ENCODE measurements around the gene TMC2. TPM values are rescaled to one million over a fixed set of nuclear protein-coding genes. Genes with fewer than 3 reads are reported as not detected.
"Not testable (repeated sequence)": the region's sequence is repeated elsewhere in the genome, so short reads cannot be mapped to it uniquely, and the experiment has no call there.

Gene TMC2
- total RNA-seq, 1 experiment from 2014 or later: not detected

DNA sequence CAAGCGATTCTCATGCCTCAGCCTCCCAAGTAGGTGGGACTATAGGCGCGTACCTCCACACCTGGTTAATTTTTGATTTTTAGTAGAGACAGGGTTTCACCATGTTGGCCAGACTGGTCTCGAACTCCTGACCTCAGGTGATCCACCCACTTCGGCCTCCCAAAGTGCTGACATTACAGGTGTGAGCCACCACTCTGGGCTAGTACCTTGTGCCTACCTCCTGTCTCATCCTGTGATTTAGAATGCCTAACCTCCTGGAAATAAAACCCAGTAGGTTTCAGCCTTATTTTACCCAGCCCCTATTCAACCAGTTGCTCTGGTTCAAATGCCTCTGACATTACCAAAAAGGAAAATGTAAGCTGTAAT, 10.2 kb upstream of the TMC2 start:
- DNase-seq (ENCODE audit: low read depth): not testable (repeated sequence)

DNA sequence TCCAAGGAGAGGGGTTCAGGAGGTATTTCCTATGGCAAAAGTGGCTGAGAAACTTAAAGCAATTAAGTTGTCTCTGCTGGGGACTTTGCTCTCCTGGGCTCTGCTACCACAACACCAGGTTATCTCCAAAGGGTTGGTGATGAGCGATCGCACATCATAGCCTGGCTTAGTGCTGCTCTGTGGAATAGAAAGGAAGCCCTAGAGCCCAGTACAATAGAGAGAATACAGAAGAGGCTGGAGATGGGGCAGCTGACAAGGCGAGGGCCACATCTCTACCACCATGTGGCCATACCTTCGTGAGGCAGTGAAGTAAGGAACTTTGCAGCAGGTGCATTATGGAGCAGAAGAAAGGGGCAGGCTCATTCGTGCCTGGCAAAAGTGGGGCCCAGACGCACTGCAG, 8.6 kb upstream of the TMC2 start:
- no peak for DNase-seq (ENCODE audit: low read depth)

DNA sequence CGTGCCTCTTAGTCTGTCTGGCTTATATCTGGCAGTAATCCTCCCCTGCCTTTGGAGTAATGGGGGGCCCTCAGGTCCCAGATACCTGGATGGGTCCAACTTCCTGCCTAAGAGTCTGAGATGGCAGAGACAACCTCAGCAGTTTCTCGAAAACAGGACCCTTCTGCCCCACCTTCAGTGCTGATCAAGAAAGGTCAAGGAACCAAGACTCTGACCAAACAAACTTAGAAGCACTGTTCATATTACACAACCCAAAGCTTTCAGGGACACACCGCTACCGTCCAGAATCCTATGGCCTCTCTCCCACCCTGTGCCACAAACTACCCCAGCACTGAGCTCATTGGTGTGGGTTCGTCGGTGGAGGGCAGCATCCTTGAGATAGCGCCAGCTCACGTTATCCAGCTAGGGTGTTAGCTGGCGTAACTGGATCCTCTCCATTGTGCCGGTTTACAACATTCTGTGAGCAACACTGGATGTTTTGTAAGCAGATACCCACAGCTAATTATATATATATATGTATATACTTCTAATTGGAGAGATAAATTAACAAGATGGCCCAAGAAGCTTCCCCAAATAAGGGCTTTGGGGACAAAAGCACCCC, 7.6 kb upstream of the TMC2 start:
- DNase-seq (ENCODE audit: low read depth): no peak

DNA sequence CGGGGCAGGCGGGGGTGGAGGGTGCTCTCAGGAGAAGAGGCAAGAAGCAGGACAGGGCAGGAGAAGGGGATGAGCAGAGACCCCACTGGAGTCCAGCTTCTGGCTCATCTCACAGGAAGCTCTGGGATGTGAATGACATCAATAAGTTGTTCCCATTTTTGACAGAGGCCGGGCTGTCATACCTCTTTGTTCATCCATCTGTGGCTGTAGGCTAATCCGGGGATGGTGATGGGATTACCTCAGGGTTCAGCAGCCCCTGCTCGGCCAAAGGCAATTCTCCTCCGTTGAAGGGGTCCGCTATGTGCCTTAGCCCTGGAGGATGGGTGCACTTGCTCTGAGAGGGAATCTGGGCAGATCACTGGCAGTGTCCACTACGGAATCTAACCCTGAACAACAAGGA, 3.3 kb upstream of the TMC2 start:
- no peak for DNase-seq (ENCODE audit: low read depth)

DNA sequence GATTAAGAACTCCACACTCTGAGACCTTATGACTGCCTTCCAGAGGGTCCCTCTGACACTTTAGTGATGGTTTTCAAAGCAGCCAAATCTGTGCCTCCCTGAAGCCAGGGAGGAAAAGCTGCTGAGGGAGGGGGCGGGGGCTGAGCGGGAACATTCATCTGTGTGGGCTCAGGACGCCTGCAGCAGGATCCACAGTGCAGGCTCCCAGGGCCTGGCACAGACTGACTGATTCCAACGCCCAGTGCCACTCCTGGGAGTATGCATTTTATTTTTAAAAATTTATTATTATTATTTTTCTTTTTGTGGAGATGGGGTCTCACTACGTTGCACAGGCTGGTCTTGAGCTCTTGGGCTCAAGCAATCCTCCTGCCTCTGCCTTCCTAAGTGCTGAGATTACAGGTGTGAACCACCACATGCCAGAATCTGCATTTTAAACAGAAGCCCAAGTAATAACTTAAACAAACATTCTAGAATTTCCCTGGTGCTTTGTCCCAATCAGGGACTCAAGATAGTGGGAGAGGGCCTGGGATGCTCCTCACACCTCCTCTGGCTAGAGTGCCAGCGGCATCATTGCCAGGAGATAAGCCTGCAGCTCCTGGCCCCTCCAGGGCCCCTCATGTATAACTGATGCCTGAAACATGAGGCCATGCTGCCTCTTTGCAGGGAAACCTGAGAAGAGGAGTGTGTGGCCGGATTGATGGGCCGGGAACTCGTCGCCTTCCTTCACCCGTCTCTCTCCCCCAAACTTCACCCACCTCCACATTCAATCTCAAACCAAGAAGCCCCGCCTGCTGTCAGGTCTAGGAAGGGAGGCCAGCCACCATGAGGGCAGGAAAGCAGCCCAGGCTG, 438 bp upstream of the TMC2 start:
- DNase-seq (ENCODE audit: low read depth): no peak

DNA sequence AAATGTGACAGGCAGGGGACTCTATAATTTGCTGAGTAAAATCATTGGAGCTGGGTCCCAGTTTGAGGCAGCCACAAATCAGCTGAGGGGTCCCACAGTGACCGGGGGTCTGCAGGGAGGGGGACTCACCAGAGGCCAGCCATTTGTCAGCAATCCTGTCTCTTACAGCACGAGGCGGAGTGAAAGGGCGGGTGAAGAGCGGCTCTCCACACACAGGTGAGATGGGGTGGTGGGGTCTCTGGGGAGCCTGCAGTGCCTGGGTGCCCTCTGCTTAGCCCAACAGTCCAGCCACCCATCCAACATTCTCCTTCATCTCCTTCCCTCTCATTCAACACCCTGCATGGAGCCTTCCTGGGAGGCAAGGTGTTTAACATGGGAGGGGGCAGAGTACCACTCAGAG, 728 bp downstream of the TMC2 start:
- DNase-seq (ENCODE audit: low read depth): no peak

DNA sequence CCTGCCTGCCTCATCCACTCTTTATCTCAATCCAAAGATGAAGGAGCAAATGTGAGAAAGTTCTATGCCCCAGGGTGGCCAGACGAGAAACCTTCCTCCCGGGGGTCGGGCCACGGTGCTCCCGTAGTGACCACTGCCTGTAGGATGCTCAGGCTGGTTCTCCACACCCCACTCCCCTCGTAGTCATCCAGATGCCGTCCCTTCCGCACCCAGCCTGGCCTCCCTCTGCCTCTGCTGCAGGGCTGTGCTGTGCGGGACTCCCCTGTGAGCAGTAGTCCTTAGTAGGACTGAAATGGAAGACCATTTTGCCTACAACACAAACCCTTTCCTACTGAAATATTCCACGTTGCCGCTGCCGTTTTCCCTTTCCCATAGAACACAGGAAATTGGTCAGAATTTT, 2.0 kb downstream of the TMC2 start:
- DNase-seq (ENCODE audit: low read depth): no peak

DNA sequence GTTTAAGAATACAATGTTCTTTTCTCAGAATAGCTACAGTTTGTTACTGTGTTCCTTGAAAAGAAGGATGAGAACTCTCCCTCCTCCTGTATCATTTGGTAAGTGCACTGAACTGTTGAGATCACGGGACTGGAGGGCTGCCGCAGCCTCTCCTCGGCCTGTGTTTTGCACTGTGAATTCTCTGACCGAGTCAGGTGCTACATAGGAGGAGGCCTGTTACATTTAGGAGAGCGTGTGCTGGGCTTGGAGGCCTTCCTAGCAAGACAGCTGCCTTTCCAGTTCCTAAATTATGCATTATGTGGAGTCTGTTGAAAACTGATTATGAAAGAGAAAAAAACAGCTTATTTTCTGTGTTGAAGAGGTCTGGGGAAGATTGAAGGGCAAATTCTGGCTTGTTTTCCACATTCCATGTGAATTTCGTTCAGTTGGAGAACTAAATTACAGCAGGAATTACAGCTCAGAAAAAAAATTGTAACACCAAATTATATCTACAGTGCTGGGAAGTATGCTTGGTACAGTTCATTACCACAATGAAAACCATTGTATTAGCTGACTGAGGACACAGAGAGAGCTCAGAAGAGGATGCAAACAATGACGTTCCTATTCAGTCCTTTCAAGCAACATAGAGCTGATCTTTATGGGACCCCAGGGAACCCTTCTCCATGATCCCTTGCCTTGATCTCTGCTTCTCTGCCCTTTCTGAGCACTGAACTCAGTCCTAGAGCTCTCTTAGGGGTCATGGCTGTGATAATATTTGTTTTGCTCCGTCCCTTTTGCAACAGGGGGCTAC, 2.8 kb downstream of the TMC2 start:
- no peak for DNase-seq (ENCODE audit: low read depth)

DNA sequence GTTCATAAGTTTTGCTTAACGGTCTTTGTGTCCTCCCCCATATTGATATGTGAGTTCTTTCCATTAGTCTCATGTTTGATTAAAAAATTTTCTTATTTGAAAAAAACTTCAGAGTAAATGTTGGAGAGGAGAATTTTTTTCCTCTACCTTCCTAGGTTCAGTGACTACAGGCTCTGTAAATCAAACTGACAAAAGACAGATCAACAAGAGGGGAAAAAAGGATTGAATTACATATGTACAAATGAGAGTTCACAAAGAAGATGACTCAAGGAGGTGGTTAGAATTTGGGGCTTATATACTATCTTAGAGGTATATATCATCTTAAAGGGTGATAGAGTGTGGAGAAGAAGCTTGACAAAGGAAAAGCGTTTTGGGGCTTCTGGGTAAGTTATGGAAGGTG, 5.6 kb downstream of the TMC2 start:
- DNase-seq (ENCODE audit: low read depth): no peak

DNA sequence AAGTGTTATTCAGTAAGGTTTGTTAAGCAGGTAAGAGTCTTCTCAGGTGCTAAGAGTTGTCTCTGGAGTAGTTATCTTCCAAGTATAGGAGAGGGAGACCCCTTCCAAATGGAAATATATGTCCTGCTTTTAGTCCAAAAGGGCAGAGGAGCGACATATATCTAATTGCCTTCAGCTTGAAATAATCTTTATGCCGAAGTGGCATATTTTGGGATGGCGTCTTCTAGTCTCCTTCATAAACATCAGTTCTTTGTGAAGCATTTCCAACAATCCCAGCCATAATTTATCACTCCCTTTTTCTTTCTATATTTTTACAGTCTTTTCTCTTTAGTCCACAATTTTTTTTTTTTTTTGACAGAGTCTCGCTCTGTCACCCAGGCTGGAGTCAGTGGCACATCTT, 6.0 kb downstream of the TMC2 start:
- no peak for DNase-seq (ENCODE audit: low read depth)

DNA sequence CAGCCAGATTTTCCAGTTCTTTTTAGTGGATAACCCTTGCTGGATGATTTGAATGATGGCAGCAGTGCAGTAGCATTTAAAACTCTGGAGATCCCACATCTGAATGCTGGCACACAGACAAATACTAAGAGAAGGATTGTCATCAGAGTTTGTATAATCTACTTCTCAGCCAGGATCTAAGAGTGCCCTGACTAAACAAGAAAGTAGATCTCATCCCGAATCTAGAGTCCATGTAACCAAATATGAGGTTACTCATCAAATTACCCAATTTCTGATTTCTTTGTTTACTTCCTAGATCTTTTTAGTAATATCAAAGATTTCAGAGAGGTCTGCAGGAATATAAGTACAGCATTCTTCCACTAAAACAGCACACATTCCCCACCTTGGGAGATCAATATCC, 7.8 kb downstream of the TMC2 start:
- no peak for DNase-seq (ENCODE audit: low read depth)

DNA sequence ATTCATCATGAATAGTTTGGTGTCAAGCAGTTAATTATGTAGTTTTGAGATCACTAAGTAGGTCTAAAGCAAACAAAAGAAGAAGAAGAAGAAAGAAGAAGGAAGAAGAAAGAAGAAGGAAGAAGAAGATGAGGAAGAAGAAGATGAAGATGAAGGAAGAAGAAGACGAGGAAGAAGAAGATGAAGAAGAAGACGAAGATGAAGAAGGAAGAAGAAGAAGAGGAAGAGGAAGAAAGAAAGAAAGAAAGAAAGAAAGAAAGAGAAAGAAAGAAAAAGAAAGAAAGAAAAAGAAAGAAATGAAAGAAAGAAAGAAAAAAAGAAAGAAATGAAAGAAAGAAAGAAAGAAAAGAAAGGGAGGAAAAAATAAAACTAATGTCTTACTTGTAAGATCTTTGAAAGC, 9.2 kb downstream of the TMC2 start:
- no peak for DNase-seq (ENCODE audit: low read depth)

DNA sequence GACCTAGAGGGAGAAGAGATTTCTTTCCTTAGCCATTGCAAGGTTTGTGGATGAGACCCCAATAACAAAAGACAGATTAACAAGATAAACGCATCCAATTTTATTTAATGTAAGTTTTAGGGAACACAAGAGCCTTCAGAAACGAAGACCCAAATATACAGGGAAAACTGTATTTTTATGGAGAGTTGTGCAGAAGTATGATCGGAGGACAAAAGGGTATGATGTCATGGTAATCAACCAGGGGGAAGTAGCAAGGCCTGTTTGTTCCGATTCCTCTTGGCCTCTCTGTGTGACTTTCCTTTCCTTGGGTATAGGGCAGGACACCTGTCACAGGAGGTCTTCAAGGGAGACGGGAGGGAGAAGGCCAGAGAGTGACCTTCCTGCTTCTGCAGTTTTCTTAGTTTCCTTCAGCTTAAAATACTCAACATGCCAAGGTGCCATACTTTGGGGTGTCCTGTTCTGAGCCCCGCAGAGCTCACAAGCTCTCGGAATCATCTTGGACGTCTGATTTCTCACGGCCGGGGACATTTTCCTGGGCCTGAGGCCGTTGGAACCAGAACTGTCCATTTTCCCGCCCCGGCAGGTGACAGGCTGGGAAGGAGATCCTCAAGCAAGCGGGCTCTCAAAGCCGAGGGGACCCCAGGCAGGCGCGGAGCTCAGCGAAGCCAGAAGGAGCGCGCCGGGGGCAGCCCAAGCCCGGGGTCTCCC, 21.7 kb downstream of the TMC2 start:
- DNase-seq (ENCODE audit: low read depth): no peak

DNA sequence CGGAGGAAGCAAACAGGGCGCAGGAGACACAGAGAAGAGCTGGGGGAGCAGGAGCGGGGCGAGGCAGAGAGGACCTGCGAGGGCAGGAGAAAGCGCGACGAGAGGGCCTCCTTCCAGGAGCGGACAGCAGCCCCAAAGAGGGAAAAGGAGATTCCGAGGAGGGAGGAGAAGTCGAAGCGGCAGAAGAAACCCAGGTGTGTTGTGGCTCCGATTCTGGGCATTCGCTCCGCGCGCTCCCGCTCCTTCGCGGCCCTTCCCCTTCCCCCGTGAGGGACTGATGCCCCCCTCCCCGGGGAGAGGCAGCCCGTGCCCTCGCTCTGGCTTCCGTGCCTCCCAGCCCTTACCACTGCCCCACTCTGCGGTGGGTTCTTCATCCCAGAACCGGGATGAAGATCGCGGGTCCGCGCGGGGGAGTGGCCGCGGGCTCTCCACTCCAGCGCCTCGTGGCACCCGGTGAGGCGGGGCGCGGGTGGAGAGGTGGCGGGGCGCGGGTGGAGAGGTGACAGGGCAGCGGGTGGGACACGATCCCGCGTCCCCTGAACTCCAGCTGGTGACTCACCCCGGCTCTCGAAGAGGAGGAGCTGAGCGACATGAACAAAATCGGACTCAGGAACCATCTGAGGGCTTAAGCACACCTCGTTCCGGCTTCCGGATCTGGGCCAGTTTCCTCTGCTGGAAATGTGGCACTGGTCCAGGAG, 22.4 kb downstream of the TMC2 start:
- DNase-seq (ENCODE audit: low read depth): peak; percentile 13

DNA sequence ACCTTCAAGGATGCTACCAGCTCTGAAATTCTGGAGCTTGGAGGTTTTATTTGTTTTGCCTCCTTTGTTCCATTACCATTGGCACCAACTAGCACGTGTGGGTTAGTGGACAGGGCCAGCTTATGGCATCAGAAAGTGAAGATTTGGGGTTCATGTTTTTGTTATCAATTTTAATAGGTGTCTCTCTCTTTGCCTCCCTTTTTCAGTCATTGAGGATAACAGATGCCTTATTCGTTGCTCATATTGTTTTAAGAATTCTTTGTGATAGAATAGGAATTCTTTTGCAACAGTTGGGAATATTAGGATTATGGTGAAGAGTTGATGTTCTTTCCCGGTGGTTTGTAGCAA, 22.9 kb downstream of the TMC2 start:
- DNase-seq (ENCODE audit: low read depth): no peak

DNA sequence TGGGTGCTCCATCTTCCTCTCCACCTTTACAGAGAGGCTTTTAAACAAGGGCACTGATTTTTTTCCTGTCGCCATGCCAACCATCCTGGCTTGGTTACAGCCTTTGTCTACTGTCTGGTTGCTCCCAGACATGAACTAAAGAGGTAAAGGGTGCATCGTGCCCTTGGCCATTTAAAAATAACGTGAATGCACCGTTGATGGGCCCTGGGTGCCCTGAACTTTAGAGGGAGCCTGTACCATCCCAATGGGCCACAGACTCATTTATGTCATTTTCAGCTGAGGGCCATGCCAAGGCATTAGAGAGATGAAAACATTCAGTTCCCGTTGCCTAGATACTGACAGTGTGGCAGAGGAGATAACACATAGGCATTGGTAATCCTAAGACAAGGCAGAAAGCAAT, 23.3 kb downstream of the TMC2 start:
- DNase-seq (ENCODE audit: low read depth): no peak

DNA sequence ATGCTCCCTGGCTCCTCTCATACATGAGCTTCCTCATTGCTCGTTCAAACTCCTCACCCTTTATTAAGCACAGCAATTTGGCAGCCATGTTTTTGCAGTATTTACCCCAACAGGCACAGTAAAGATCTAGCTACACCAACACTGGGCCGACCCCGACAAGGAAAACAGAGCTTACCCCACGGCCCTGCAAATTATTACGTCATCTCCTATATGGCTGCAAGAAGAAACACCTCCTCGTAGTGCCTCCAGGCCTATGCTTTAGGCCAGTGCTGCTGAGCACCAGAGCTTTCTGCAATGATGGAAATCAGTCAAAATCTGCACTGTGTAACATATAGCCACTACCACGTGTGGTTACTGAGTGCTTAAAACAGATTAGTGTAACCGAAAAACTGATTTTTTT, 26.7 kb downstream of the TMC2 start:
- no peak for DNase-seq (ENCODE audit: low read depth)

DNA sequence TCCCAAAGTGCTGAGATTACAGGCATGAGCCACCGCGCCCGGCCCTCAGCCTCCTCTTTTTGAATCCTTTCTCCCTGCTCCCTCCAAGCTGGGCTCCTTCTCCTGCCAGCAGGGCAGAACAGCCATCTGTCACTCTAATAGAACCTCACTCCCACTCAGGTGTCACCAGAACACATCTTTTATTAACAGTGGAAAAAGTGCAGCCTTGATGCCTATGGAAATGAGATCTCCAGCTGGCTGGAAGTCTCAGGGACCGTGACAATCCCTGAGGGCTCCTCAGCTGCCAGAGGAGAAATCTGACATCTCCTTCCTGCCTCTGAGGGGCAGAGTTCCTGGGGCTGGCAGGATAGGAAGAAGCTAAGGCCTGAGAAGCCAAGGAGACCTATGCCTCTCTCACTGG, 28.0 kb downstream of the TMC2 start:
- DNase-seq (ENCODE audit: low read depth): no peak

DNA sequence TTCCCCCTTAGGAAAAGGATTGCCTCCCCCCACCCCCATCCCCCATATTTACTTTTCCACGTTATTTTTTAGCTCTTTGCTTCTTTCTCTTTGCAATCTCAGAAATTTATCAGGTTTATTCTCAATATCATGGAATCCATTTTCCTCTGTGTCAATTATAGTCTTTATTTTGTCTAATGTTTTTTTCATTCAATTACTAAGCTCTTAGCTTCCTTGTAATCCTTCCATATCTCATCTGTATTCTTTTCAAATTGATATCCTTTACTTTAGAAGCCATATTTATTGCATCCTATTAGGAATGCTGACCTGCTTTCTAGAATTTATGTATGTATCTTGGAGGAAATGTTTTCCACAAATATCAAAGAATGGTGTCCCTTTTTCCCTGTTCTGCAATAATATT, 39.3 kb downstream of the TMC2 start:
- DNase-seq (ENCODE audit: low read depth): no peak

DNA sequence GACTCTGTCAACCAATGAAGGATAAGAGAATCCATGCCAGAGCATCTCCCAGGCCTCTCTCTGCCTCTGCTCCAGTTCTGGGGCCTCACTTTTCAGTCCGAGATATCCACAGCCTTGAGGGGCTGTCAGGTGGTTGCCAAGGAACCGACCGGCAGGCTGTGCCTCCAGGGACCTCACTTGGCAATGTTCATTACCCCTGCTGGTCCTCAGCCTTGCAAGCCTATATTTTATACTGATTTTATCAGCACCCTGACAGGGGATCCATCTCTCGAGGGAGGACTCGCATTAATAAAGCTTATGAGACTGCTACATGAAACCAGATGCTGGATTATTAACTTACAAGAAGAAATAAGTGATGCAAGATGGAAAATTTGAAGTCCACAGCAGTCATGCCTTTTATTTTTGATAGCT, 39.9 kb downstream of the TMC2 start:
- no peak for DNase-seq (ENCODE audit: low read depth)

DNA sequence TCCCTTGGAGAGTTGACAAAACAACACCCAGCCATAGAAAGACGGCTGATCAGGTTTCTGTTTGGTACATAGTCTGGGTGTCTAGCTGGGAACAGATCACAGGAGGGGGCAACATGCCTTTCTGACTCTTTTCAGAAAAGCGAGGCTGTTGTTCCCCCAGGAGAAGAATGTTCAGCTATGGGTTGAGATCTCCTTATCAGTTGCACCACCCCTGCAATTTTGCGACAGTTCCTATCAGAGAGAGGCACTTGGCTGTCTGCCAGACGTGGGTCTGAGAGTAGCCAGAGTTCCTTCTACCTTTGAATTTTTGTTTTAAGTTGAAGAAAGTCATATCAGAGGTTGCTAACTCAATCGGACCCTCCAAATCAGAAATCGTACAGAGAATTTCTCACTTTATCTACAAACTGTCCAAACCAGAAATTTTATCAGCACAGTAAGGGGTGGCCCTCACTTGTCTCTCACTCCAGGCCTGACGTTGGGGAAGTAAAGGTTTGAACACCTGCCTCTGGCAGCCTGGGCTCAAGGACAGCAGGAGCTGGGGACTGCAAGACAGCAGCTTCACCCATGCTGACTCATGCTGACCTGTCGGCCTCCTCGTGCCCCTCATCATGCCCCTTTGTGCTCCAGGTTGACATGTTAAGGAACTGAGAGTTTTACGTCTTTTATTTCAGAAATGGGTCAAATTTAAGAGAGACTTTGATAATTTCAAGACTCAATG, 42.3 kb downstream of the TMC2 start:
- DNase-seq (ENCODE audit: low read depth): no peak
